Measurements from ENCODE around the gene TMEM131.

Gene TMEM131

DNA sequence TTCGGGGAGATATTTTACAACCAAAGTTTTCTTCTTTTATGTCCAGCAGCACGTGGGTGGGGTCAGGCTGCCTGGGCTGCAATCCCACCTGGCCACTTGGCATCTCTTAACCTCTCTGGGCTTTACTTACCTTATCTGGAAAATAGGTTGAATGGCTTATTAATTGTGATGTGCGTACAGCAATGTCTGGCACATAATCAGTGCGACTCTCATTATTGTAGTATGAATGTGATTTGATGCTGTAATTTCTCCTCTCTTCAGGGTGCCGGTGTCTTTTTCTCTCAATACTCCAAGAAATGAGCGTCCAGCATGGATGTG is 284.4 kb downstream of the TMEM131 start:
- H3K4me3 ChIP-seq (ENCODE audit: low read length), result no peak overlapping the region
- no peak for DNase-seq (ENCODE audit: low read depth)
- TF ChIP-seq, protein P1, sequence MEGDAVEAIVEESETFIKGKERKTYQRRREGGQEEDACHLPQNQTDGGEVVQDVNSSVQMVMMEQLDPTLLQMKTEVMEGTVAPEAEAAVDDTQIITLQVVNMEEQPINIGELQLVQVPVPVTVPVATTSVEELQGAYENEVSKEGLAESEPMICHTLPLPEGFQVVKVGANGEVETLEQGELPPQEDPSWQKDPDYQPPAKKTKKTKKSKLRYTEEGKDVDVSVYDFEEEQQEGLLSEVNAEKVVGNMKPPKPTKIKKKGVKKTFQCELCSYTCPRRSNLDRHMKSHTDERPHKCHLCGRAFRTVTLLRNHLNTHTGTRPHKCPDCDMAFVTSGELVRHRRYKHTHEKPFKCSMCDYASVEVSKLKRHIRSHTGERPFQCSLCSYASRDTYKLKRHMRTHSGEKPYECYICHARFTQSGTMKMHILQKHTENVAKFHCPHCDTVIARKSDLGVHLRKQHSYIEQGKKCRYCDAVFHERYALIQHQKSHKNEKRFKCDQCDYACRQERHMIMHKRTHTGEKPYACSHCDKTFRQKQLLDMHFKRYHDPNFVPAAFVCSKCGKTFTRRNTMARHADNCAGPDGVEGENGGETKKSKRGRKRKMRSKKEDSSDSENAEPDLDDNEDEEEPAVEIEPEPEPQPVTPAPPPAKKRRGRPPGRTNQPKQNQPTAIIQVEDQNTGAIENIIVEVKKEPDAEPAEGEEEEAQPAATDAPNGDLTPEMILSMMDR (conservative IDR thresholded peaks at IDR 0.05; ENCODE audit: low read length), result no peak

DNA sequence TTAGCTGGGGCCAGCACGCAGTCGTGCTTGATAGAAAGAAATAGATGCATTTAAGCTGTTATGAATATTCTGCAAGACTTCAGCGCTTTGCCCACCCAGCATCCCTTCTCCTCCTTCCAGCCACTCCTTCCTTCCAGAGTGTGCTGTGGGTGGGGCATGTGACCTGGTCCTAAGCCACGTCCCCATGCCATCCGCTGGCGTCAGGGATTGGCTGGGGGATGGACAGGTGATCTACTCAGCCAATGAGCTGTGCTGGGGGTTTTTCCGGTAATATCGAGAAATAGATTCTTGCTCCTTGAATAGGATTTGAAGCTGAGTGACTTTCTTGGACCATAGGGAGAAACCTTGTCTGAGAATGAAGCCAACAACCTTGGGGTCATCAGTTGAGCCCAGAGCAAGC is 287.1 kb downstream of the TMEM131 start:
- DNase-seq (ENCODE audit: low read depth), result no peak
- TF ChIP-seq, protein P1 (conservative IDR thresholded peaks at IDR 0.05; ENCODE audit: low read length), result no peak
- no peak overlapping the region for H3K4me3 ChIP-seq (ENCODE audit: low read length)

DNA sequence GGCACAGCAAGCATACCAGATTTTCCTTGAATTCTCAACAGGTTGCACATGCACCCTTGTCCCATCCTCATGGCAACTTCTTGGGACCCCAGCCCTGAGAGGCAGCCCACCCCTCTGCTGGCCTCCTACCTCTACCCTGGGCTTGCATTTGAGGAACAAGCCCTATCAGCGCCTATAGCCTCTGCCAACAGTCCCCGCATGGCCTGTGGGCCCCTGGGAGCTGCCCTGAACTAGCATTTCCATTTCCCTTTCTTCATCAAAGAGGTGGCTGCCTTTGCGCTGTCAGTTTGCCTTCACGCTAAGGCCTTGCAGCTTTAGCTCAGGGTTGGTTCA is 287.7 kb downstream of the TMEM131 start:
- TF ChIP-seq, protein P1 (conservative IDR thresholded peaks at IDR 0.05; ENCODE audit: low read length), result no peak
- H3K4me3 ChIP-seq (ENCODE audit: low read length), result no peak overlapping the region
- no peak for DNase-seq (ENCODE audit: low read depth)

GRCh38 chr2:97707362-97708047 is 288.2 kb downstream of the TMEM131 start:
- DNase-seq (ENCODE audit: low read depth), result no peak
- H3K4me3 ChIP-seq (ENCODE audit: low read length), result no peak overlapping the region
- TF ChIP-seq, protein P1 (conservative IDR thresholded peaks at IDR 0.05; ENCODE audit: low read length), result no peak

GRCh38 chr2:97706708-97707345 is 288.9 kb downstream of the TMEM131 start:
- TF ChIP-seq, protein P1 (conservative IDR thresholded peaks at IDR 0.05; ENCODE audit: low read length), result no peak
- DNase-seq (ENCODE audit: low read depth), result no peak
- no peak overlapping the region for H3K4me3 ChIP-seq (ENCODE audit: low read length)

All from AG10803 (cell line).